Activated CD4-positive, alpha-beta T cell treated with anti-CD3 and anti-CD28 coated beads, Interleukin-10, Interleukin-2, amounts not matched to agents 100 ng/mL and 50 ng/mL, durations not matched to agents 16 hours and 8 hours (primary cell): ENCODE measurements around the gene MRAS.
A peak's percentile ranks its signal among the peaks of the same experiment; 100 is the strongest.
"Not testable (repeated sequence)": the region's sequence is repeated elsewhere in the genome, so short reads cannot be mapped to it uniquely, and the experiment has no call there.

Experiments used
- DNase-seq: peaks from one replicate; pipeline ENCODE4 v3.0.0-alpha.2; 2020

Gene MRAS

DNA sequence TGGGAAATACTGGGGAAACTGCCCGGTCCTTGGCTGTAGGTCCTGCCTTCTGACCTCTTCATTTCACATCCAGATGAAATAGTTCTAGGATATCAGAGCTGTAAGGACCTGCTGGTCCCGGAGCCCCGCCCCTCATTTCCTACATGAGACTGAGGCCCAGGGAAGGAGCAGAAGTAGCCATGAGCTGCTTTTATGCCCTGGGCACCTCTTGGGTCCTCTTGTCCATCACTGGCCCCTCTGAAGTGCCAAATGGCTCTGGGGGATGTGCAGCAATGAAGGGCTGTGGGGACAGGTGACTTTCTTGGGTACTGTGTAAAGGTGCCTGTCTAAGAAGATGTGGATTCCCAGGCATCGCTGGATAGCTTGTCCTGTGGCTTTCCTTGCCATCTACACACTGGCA, 45.8 kb downstream of the MRAS start:
- no peak for DNase-seq

DNA sequence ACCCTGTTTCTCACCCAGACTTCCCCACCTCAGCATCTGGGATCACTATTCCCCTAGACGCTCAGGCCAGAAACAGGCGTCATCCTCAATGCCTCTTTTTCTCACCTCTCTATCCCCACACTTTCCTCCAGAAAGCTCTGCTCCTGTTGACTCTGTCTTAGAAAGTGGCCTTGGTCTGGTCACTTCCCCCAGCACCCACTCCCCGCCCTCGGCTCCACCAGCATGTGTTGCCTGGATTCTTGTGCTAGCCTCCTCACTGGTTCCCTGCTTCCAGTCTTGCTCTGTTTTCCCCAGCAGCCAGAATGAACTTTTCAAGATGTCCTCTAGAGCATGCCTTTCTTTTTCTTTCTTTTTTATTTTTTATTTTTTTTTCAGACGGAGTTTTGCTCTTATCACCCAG, 46.3 kb downstream of the MRAS start:
- no peak for DNase-seq

DNA sequence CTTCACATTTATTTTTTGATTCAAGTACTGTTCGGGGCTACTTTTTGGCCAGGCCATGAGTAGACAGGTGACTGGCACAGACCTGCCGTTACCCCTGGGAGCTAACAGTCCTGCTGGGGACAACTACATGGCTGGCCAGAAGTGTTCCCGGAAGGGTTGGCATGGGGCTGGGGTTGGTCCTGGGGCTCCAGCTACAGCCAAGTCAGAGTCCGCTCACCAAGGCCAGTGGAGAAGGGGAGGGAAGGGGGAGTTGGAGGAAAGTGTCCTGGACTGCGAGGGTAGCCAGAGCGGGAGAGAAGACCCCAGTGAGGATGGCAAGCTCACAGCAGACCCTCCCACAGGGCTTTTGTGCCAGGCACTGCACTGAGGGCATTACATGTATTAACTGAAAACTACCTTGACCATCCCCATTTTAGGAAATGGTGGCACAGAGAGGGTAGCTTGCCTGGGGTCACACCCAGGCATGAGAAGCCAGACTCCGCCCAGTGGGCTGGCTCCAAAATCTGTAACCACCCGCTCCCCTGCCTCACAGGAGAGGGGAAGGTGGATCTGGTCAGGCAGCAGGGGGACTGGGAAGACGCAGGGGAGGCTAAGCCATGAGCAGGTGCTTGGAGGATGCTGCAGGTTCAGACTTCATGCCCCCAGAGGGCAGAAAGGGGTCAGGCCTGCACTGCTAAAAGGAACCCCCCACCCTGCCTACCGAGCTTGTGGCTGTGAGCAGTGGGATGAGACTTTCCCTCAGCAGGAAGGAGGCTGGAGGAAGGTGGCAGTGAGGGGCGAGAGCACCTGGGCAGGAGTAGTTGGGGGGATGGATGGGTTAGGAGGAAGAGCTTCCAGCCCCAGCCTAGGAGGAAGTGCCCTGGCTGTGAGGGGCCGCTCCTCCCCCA, 47.7 kb downstream of the MRAS start:
- DNase-seq, result no peak

DNA sequence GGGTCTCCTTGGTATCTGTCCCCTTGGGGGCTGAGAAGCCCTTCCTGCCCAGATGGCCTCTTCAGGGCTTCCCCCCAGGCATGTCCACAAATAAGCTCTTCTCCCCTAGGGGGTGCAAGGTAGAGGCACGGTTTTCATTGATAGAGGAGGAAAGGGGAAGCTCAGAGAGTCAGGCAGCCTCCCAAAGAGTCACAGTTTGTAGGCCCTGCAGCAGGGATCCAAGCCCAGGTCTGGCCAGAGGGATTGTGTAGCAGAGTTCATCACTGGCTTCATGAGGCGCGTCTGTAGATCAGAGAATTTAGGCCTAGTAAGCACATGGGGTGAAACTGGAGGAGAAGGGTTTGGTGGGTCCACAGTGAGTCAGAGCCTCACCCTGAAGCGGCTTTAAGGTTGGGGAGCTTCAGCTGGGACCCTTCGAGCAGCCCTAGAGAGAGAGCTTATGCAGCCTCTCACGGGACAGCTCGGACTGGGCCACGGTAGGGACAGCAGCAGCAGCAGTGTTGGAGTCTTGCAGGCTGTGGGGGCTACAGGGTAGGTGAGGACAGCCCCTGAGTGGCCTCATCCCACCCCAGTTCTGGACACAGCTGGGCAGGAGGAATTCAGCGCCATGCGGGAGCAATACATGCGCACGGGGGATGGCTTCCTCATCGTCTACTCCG, 48.5 kb downstream of the MRAS start:
- DNase-seq, result no peak

DNA sequence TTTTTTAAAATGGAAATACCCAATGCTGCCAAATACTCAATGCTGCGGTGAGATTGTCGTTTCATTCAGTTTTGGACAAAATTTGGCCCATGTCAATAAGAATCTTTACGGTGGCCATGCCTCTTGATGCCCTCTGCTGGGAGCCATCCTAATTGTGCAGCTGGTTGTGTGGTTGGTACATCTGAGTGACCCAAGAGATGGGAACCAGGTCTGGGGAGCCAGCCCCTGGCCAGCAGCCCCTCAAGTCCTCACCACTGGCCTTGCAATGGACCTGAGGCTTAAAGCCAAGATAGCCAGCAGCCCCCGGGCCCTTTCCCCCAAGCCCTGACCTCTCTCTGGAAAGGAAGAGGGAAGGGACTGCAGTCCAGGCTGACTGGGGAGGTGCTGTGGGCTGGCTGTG, 49.6 kb downstream of the MRAS start:
- DNase-seq, result no peak

DNA sequence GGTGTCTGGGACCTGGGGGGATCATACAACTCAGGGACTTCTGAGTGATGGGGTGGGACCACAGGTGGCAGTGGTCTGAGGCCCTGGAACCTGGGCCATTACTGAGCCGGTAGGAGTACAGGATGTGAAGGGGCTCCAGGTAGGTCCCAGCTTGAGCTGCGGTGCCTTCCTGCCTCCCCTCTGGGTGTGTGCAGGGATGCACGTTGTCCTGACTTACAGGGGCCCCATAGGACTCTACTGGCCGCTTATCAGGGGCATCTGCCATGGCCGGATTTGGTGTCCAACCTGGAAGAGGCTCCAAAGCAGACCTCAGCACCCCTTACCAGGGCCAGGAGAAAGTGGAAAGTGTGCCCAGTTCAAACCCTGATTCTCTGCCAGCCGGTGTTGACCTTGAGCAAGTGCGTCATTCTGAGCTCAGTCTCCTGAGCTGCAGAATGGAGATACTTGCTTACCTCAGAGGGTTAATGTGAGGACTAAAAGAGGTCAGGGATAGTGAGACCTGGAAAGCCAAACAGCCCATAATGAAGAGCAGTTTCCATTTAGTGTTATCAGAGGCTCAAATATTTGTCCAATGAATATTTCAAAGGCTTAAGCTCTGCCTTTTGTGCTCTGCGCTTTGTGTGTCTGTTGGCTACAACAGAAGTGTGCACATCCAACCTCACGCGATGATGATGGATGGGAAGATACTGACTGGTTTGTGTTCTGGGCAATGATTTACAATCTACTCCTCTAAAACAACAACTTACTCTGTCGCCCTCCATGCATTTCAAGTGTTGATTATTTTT, 50.6 kb downstream of the MRAS start:
- DNase-seq, result no peak

DNA sequence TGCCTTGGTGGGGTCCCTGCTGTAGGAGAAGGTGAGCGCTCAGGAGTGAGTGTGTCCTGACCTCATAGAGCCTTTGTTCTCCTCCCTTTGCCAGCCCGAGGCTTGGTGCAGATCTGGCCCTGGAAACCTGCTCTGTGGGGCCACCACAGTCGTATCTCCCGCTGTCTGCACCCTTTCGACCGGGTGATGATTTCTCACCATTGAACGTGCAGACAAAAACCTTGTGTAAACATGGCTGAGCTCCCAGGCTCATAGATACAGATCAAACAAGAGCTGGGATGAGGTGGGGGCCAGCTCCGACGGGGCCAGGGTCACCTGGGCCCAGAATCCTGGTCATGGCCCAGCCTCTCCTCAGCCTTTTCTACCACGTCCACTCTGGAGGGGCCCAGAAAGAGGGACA, 51.4 kb downstream of the MRAS start:
- DNase-seq, result no peak

DNA sequence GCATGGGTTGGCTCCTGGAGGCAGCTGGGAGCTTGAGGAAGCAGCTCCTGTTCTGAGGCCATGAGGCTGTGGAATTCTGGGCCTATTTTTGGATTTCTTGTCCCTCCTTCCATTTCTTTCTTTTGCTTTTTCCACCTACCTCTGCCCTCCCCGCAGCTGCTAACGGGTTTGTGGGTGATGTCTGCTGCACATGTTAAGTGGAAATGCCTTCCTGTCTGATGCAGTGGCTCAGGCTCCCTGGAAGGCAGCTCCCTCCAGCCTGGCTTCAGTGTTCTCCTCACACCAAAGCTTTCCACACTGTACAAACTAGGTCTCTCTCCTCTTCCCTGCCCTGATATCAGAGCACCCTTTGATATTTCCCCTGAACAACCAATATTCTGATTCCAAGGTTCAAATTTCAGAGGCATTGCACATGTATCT, 52.3 kb downstream of the MRAS start:
- no peak for DNase-seq

DNA sequence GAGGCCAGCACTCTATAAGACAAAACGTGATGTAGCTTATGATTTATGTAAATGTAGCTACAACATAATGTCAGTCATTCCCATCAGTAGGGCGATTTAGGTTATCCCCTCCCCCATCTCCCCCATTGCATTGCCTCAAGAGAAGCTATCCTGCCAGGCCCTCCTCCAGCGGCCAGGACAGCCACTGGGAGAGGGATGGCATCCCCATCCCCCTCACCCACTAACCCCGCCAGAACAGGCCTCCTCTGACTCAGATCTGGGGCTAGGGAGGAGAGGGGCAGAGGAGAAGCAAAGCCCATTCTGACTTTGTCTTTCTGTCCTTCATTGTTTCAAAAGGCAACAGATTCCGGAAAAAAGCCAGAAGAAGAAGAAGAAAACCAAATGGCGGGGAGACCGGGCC, 53.5 kb downstream of the MRAS start:
- DNase-seq, result no peak

DNA sequence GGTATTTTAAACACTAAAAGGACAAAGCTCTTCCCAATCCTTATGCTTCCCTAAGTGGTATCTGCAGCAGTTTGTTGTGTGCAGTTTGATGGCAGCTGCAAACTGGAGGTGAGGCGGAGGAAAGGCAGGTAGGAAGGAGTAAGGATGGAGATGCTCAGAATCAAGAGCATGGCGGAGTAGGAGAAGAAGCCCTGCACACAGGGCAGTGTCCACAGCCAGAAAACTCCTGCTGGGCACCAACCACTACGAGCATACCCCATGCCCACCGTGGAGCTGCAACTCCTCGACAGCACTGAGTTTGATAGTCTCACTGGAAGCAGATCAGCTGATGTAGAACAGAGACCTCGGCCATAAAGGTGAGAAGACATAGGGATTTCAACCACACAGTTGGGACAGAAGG, 55.7 kb downstream of the MRAS start:
- DNase-seq, result no peak

DNA sequence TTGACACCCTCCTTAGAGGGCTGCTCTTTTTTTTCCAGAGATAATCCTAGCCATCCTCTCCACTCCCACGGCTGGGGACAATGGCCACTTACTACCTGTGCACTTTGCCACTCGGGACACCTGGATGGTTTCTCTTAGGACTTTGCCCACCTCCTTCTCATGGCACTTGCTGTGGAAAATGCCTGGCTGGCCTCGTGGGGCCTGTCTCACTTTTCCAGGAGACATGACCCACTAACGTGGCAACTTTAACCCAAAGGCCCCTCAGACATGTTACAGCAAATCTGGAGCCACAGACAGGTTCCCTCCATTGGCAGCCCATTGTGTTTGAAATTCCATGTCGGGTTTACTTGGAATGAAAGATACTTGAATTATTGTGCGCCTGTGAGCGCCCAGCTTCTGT, 56.6 kb downstream of the MRAS start:
- no peak for DNase-seq

DNA sequence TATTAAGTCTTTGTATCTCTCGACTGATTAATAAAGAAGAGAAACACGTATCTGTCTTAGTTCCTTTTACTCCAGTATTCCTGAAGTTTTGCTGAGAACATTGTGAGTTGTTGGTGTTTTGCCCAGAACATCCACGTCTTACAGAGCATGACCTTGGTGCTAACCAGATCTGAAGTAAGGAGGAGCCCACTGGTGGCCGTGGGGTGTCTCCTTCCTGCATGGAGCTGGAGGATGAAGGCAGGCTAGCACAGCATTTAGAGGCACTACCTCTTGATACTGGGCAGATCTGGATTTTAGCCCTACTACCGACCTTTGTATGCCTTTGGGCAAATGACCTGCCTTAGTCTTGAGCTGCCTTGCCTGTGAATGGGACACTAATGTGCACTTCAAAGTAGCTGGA, 57.1 kb downstream of the MRAS start:
- no peak for DNase-seq

DNA sequence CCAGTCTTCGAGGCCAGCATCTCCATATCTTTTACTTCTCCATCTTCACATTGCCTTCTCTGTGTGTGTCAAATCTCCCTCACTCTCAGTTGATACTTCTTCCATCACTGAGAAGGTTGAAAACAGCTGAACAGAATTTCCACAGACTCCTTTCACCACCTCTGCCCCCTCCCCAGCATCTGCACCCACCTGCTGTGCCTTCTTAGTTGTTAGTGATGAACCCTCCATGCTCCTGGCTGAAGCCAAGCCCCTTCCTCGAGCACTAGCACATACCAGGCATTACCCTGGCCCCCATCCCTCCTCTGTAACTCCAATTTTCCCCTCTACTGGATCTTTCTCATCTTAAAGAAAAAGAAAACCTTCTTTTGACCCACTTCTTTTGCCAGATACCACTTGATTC, 58.2 kb downstream of the MRAS start:
- DNase-seq, result no peak

DNA sequence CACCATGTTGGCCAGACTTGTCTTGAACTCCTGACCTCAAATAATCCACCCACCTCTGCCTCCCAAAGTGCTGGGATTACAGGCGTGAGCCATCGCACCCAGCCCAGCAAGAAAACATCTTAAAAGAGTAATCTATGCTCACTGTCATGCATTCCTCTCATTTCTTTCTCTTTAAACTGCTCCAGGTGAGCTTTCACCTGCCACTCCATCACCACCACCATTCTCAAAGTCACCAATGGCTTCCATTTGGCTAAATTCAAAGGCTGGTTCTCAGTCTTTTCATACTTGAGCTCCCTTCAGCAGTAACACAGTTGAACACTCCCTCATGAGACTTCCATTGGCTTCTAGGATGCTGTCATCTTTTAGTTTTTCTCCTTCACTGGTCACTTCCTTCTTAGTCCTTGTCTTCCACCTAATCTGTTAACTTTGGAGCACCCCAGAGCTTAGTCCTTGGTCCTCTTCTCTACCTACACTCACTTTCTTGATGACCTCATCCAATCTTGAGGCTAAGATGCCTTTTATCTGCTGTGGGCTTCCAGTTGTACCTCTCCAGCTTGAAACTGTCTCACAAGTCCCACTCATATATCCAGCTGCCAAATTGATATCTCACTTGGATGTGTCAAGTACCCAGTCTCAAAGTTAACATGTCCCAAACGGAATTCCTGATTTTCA, 59.0 kb downstream of the MRAS start:
- DNase-seq, result no peak

DNA sequence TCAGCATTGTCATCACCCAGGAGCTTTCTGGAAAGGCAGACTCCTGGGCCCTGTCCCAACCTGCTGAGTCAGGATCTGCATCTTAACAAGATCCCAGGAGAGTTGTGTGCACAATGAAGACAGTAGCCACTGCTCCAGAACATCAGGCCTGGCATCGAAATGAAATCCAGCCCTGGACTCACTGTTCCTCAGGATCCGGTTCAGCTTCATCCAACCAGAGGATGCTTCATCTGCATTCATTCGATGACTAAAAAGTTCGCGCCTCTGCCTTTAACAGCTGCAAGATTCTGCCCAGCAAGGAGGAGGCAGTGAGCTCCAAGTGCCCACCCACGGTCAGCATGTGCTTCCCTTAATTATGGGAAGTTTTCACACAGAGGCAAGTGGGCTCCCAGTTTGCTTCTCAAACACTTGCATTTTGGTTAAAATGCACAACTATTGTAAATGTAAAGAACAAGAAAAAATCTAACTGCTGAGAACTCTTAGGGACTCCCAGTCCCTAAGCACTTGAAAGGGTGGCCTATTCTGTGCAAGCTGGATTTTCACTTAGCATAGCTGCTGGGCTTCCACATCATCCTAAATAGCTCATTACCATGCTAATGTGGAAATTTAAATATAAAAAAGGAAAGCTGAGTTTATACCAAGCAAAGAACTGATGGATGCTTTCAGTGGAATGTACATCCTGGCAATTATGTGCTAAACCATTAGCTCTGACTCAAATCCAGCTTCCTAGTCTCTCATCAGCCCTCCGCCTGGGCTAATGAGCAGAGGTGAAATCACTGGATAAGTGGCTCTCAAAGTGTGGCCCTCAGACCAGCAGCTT, 60.6 kb downstream of the MRAS start:
- no peak for DNase-seq

DNA sequence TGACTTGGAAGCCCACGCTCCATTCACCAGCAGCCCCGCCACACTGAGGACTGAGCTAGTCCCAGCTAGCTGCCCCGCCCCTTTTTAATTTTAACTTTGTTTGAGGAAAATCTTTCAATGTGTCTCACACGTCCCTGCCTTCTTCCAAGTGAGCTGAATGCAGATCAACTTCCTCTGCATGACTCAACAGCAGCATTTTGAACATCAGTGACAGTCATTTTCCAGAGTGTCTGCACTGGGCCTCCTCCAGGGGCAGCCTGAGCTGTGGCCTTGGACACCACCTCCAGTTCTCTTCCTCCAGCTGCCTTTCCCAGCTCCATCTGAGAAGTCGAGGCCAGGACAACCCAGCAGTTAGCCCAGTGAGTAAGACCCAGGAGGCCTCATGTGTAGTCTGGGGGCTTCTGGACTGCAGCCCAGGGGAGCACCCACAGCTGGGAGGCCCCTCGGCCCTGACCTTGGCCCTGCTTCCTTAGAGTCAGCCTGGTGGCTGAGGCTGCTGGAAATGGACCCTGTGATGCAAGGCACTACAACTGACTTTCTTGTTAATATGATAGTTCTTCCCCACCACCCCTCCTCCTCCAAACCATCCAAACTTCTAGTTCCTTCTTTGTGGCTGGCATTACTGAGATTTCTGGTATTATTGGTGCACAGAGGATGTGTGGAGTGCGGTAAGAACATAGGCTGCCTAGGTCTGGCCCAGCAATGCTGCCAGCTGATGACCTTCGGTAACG, 64.6 kb downstream of the MRAS start:
- peak; percentile 5 for DNase-seq

DNA sequence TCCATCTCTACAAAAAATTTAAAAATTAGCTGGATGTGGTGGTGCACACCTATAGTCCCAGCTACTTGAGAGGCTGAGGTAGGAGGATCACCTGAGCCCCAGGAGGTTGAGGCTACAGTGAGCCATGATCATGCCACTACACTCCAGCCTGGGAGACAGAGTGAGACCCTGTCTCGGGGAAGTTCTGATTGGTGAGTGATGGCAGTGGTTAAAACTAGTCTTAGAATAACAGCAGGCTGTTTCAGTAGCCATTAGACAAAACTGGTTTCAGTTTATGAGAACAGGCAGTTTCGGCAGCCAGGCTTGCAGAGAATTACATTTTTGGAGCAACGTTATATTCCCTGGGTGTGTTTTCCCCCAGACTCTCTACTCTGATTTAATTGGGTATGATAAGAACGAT, 67.9 kb downstream of the MRAS start:
- DNase-seq, result not testable (repeated sequence)

DNA sequence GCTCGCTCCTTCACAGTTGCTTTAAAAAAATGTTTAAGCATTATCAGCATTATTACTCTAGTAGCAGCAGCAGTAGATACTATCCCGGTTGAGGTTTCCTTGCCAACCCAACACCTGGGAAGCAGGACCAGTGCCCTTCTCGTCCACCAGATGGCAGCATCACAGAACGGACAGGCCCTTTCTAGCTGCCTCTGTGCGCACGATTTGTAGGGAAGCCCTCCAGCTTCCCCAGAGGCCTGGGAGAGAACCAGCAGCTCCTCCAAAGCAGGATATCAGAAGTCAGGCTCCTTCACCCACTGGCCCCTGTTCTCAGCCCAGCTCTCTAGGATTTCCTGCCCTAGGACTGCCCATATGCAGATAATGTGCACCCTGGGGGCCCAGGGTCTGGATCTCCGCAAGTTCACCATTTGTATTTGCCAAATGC, 69.2 kb downstream of the MRAS start:
- DNase-seq, result peak; percentile 73

DNA sequence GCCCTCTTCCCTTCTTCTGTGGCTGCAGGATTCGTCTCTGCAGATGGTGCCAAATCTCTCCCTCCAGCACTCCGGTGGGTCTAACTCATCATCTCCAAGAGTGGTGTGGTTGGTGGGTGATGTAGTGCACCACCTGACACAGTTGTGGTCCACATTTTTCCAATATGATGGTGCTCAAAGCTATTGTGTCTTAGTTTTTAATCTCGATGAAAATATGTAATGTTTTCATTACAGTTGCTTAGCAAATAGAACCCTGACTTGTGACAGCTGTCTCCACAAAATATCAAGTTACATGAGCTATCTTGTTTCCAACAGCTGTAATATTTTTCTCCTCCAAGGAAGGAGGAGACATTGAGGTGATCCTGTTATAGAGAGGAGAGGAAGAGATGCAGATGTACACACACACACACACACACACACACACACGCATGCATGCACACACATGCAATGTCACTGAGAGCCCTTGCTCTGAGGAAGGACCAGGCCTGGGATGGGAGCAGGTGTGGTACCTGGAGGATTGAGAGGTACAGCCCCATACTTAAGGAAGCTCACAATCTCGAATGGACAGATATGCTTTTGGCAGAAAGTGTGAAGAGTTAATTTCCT, 70.3 kb downstream of the MRAS start:
- no peak for DNase-seq

DNA sequence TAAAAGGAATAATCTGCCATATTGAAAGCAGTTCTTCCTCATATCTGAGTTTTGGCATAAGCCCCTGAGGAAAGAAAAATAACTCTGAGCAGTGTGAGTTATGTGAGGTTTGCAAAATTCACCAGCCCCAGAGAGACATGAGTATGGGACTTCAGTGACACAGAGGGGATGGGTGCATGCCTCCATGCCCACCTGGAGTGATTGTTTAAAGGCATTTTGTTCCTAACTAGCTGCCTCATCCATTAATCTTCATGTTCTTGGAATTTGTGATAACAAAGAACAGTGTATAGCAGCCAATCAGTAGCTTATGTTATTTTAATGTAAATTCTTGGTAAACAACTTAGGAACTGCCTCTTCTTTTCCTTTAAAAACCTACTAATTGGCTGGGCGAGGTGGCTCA, 74.9 kb downstream of the MRAS start:
- DNase-seq, result no peak

DNA sequence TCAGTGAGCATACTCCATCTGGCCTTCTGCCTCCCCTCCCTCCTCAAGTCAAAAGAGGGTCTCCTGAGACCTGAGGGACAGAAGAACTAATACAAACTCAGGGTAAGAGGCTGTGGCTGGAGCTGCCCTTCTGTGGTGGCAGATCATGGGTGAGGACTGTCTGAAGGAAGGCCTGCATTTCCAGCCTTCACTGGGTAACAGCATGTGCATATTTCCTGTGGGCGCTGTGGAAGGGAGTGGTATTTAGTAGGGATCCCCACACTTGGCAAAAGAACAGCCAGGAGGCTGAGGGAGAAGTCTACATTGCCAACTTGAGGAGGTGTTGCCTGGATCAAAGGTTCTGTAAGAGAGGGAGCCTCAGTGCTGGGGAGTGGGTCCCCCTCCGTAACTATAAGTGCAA, 75.9 kb downstream of the MRAS start:
- DNase-seq, result no peak
